Measurements from ENCODE around the gene MTCL1.

GRCh38 chr18:8726963-8727705, 21.8 kb downstream of the MTCL1 start:
- TF ChIP-seq POLR2A (IDR thresholded peaks at IDR 0.05) (no peak), CTCF (IDR thresholded peaks at IDR 0.05) (no peak), POLR2AphosphoS5 (IDR thresholded peaks at IDR 0.05) (no peak)
